Suprapubic skin (tissue), 4 donors: ENCODE results near the gene CPNE2. TPM values are rescaled to one million over a fixed set of nuclear protein-coding genes. Genes with fewer than 3 reads are reported as not detected.
A peak's percentile ranks its signal among the peaks of the same experiment; 100 is the strongest.
"Not testable (repeated sequence)": the region's sequence is repeated elsewhere in the genome, so short reads cannot be mapped to it uniquely, and the experiment has no call there.

ENCODE experiments used
- DNase-seq, 2 donors: peaks; one replicate each; pipeline ENCODE4 v3.0.0-alpha.2; 2019; ENCODE audit warnings: low spot score in 2 of 2
- H3K27ac ChIP-seq: fragments of 200-600 bp; sonication (generic); one replicate; pipeline ENCODE4 v1.5.1; 2019
- H3K27me3 ChIP-seq: fragments of 200-600 bp; sonication (generic); one replicate; pipeline ENCODE4 v1.5.1; 2019
- H3K36me3 ChIP-seq: fragments of 200-600 bp; sonication (generic); one replicate; pipeline ENCODE4 v1.5.1; 2019
- H3K4me1 ChIP-seq: fragments of 200-600 bp; sonication (generic); one replicate; pipeline ENCODE4 v1.5.1; 2019
- H3K4me3 ChIP-seq: fragments of 200-600 bp; sonication (generic); one replicate; pipeline ENCODE4 v1.5.1; 2019; ENCODE audit warnings: mild to moderate bottlenecking
- H3K9me3 ChIP-seq: fragments of 200-600 bp; sonication (generic); one replicate; pipeline ENCODE4 v1.5.1; 2019
- CTCF ChIP-seq, 2 donors: fragments of 200-600 bp in 1 of 2; fragments of 450-650 bp in 1 of 2; sonication (generic) in 1 of 2; IDR thresholded peaks; one replicate each; pipeline ENCODE4 v1.5.1; 2016 to 2019; ENCODE audit warnings: antibody characterized with exemption in 2 of 2, mild to moderate bottlenecking in 1 of 2, moderate library complexity in 1 of 2
- EP300 ChIP-seq: sonication (generic); formaldehyde crosslinking; IDR thresholded peaks from one replicate; pipeline ENCODE4 v1.6.1; 2017; ENCODE audit warnings: antibody characterized with exemption
- POLR2A ChIP-seq, 2 donors: fragments of 450-650 bp; IDR thresholded peaks; one replicate each; pipeline ENCODE4 v1.6.1; 2017; ENCODE audit warnings: antibody characterized with exemption in 2 of 2, mild to moderate bottlenecking in 2 of 2, moderate library complexity in 2 of 2
- POLR2AphosphoS5 ChIP-seq, 3 donors: sonication (generic); formaldehyde crosslinking; IDR thresholded peaks; one replicate each; pipeline ENCODE4 v1.6.1; 2017; ENCODE audit warnings: antibody characterized with exemption in 3 of 3
- WGBS: methylation state at CpG from one replicate; pipeline ENCODE4 v1.1.5; 2018; 5-methylcytosine and 5-hydroxymethylcytosine counted together
- total RNA-seq, 4 donors: library from RNA; depleted of rRNA; stranded (reverse); fragments of >200 nt; gene quantifications; one replicate each; pipeline ENCODE4 v1.1.0, GENCODE V29; 2016

The CPNE2 gene
- total RNA-seq, 4 donors from 2014 or later: 12.7 to 23.1 (median 15.7) TPM

GRCh38 chr16:57185945-57186871 is 93.8 kb downstream of the CPNE2 start, which contains the start of the genes PSME3IP1 and RSPRY1:
Gene PSME3IP1 (minus strand): TSS chr16:57186039. CDS start chr16:57173854, 12,185 bp downstream.
Gene RSPRY1 (plus strand): TSS chr16:57186329. CDS start chr16:57204659, 18,330 bp downstream.
- TF ChIP-seq EP300 (no peak), POLR2A (IDR thresholded peaks at IDR 0.05) (peak; percentile 57 to 92), POLR2AphosphoS5 (IDR thresholded peaks at IDR 0.05) (peak; percentile 9 to 87 (median 24))
- H3K27me3 ChIP-seq: no peaks in the 10 kb centered on the region
- peak within 1 kb of the TSS; percentile 97 for H3K27ac ChIP-seq
- peak within 1 kb of the TSS; percentile 98 for H3K4me3 ChIP-seq
- H3K36me3 ChIP-seq: no peaks in the 10 kb centered on the region
- DNase-seq: peak; percentile 98 to 99
- no peaks in the 10 kb centered on the region for H3K9me3 ChIP-seq
- under 1% methylated on average over 33 of the region's 64 CpGs for WGBS
- peaks cover 37% of the 10 kb centered on the region for H3K4me1 ChIP-seq

- H3K27ac ChIP-seq: peak overlapping the region; percentile 97
- WGBS: 2% methylated on average over 28 of the region's 28 CpGs
- no peaks in the 10 kb centered on the region for H3K27me3 ChIP-seq
- DNase-seq: no peak
- peaks cover 44% of the 10 kb centered on the region for H3K4me1 ChIP-seq
- H3K36me3 ChIP-seq: no peaks in the 10 kb centered on the region
- H3K9me3 ChIP-seq: no peaks in the 10 kb centered on the region
- no peak for TF ChIP-seq POLR2AphosphoS5 (IDR thresholded peaks at IDR 0.05)
- no peak for TF ChIP-seq CTCF (IDR thresholded peaks at IDR 0.05)
- no peak for TF ChIP-seq EP300
- TF ChIP-seq POLR2A (IDR thresholded peaks at IDR 0.05): no peak
- peak overlapping the region; percentile 98 for H3K4me3 ChIP-seq
These were observed 94.8 kb downstream of the CPNE2 start for GRCh38 chr16:57186872-57187854.

GRCh38 chr16:57187902-57188710 is 95.7 kb downstream of the CPNE2 start:
- Histone ChIP-seq H3K27ac (peak overlapping the region; percentile 97), H3K4me3 (peak overlapping the region; percentile 98), H3K4me1 (peaks cover 44% of the 10 kb centered on the region)
- 71% methylated on average over 18 of the region's 18 CpGs for WGBS
- H3K36me3 ChIP-seq, H3K9me3 ChIP-seq, H3K27me3 ChIP-seq, DNase-seq: not testable (repeated sequence)

- Histone ChIP-seq H3K4me1 (peaks cover 44% of the 10 kb centered on the region), H3K27ac (no peak overlapping the region), H3K27me3 (no peaks in the 10 kb centered on the region), H3K4me3 (no peak overlapping the region), H3K9me3 (no peaks in the 10 kb centered on the region), H3K36me3 (no peaks in the 10 kb centered on the region)
- 93% methylated on average over 9 of the region's 9 CpGs for WGBS
- TF ChIP-seq POLR2A (IDR thresholded peaks at IDR 0.05): no peak
- TF ChIP-seq CTCF (IDR thresholded peaks at IDR 0.05): no peak
- TF ChIP-seq POLR2AphosphoS5 (IDR thresholded peaks at IDR 0.05): no peak
- TF ChIP-seq EP300: no peak
- no peak for DNase-seq
These were observed 96.3 kb downstream of the CPNE2 start for GRCh38 chr16:57188711-57189002.

GRCh38 chr16:57189527-57189926 is 97.1 kb downstream of the CPNE2 start:
- H3K4me3 ChIP-seq, H3K36me3 ChIP-seq, H3K27ac ChIP-seq, H3K9me3 ChIP-seq, H3K27me3 ChIP-seq, DNase-seq: not testable (repeated sequence)
- H3K4me1 ChIP-seq: peaks cover 42% of the 10 kb centered on the region
- WGBS: 98% methylated on average over 4 of the region's 4 CpGs

GRCh38 chr16:57190136-57190535 is 97.8 kb downstream of the CPNE2 start:
- H3K27me3 ChIP-seq: no peaks in the 10 kb centered on the region
- no peak for TF ChIP-seq POLR2AphosphoS5 (IDR thresholded peaks at IDR 0.05)
- no peak for TF ChIP-seq EP300
- no peak for TF ChIP-seq CTCF (IDR thresholded peaks at IDR 0.05)
- no peak for TF ChIP-seq POLR2A (IDR thresholded peaks at IDR 0.05)
- no peak overlapping the region for H3K4me3 ChIP-seq
- H3K9me3 ChIP-seq: no peaks in the 10 kb centered on the region
- no peak overlapping the region for H3K27ac ChIP-seq
- peaks cover 42% of the 10 kb centered on the region for H3K4me1 ChIP-seq
- 98% methylated on average over 2 of the region's 2 CpGs for WGBS
- no peak for DNase-seq
- H3K36me3 ChIP-seq: no peaks in the 10 kb centered on the region
